GM12878 (cell line): Measurements from ENCODE around the gene PKLR. TPM values are rescaled to one million over a fixed set of nuclear protein-coding genes. Genes with fewer than 3 reads are reported as not detected.

Source experiments
- ATAC-seq: fragments of 200-7000 bp; cut with Tn5 transposase; 3 replicates; pipeline ENCODE4 v1.9.1; 2020; ENCODE audit warnings: mild to moderate bottlenecking, moderate library complexity
- BruUV-seq: library from RNA; stranded (reverse); fragments of 400-500 nt; replicated peaks from 2 replicates; lab custom pipeline; 2021; lab: Mats Ljungman, UMichigan
- CTCF ChIA-PET: fragments of 300-600 bp; sonication (Branson Sonifier 250); formaldehyde crosslinking; extraction: SDS; loops from one replicate; lab custom pipeline; 2021; ENCODE audit warnings: inconsistent platforms; lab: Yijun Ruan, JAX
- POLR2A ChIA-PET: fragments of 350-600 bp; formaldehyde crosslinking; extraction: SDS; loops from one replicate; lab custom pipeline; 2021; ENCODE audit warnings: inconsistent platforms; lab: Charles Lee
- RAD21 ChIA-PET: fragments of 300-600 bp; sonication (Branson Sonifier 250); formaldehyde crosslinking; loops from one replicate; lab custom pipeline; 2023; ENCODE audit warnings: antibody characterized with exemption; ENCODE audit not compliant: unreplicated experiment; lab: Charles Lee
- SMC1A ChIA-PET: fragments of 300-600 bp; sonication (Branson Sonifier 250); formaldehyde crosslinking; loops from one replicate; lab custom pipeline; 2023; ENCODE audit not compliant: unreplicated experiment, uncharacterized antibody; lab: Charles Lee
- DNase-seq: peaks from one replicate; pipeline ENCODE4 v3.0.0-alpha.2; 2011; ENCODE audit warnings: low read depth, low spot score
- FAIRE-seq: peaks from 3 replicates; lab custom pipeline; 2011; peaks lifted over from hg19 to GRCh38; lab: Jason Lieb, UNC
- H2AFZ ChIP-seq: 2 replicates; pipeline ENCODE4 v1.6.0; 2011; ENCODE audit warnings: low read depth, low read length, control low read depth; ENCODE audit not compliant: control insufficient read depth
- H3K27ac ChIP-seq: 2 replicates; pipeline ENCODE4 v1.5.1; 2011; ENCODE audit warnings: control low read depth; ENCODE audit not compliant: control insufficient read depth, insufficient read depth
- H3K27me3 ChIP-seq, 2 experiments: replicated peaks in 1 of 2; 2 replicates each; pipeline versions ENCODE4 v1.6.0 to v1.6.1; 2011; ENCODE audit warnings: low read length in 1 of 2; ENCODE audit not compliant: control insufficient read depth in 2 of 2, insufficient read depth in 2 of 2
- H3K36me3 ChIP-seq, 2 experiments: 2 replicates each; pipeline ENCODE4 v1.5.1; 2011; ENCODE audit warnings: low read length in 1 of 2; ENCODE audit not compliant: control insufficient read depth in 2 of 2, insufficient read depth in 2 of 2
- H3K4me1 ChIP-seq: 2 replicates; pipeline ENCODE4 v1.6.1; 2011; ENCODE audit warnings: mild to moderate bottlenecking, low read length, moderate library complexity, mixed read lengths; ENCODE audit not compliant: control insufficient read depth, insufficient read depth
- H3K4me2 ChIP-seq: 2 replicates; pipeline ENCODE4 v1.6.0; 2011; ENCODE audit warnings: control low read depth; ENCODE audit not compliant: control insufficient read depth, insufficient read depth
- H3K4me3 ChIP-seq: fragments of 200-600 bp; sonication (generic); 2 replicates; pipeline ENCODE4 v1.5.1; 2016
- H3K79me2 ChIP-seq: 2 replicates; pipeline ENCODE4 v1.6.0; 2011; ENCODE audit warnings: low read length; ENCODE audit not compliant: control insufficient read depth, insufficient read depth
- H3K9ac ChIP-seq: 2 replicates; pipeline ENCODE4 v1.8.0; 2011; ENCODE audit warnings: low read length, control low read depth, mixed read lengths; ENCODE audit not compliant: control insufficient read depth, insufficient read depth
- H3K9me3 ChIP-seq: replicated peaks from 3 replicates; pipeline ENCODE4 v1.5.1; 2011; ENCODE audit warnings: mild to moderate bottlenecking, low read length; ENCODE audit not compliant: control insufficient read depth, insufficient read depth
- H4K20me1 ChIP-seq: 2 replicates; pipeline ENCODE4 v1.6.0; 2011; ENCODE audit not compliant: control insufficient read depth, insufficient read depth
- ATF7 ChIP-seq: fragments of 450-650 bp; IDR thresholded peaks from 2 replicates; pipeline ENCODE4 v1.6.1; 2016; ENCODE audit warnings: low read depth, mild to moderate bottlenecking
- CHD1 ChIP-seq: IDR thresholded peaks from 2 replicates; pipeline ENCODE4 v1.6.1; 2012; ENCODE audit warnings: low read depth, low read length, improper control_type of control experiment
- E2F4 ChIP-seq: IDR thresholded peaks from 2 replicates; pipeline ENCODE4 v1.6.1; 2012; ENCODE audit warnings: low read depth, low read length, improper control_type of control experiment
- HDAC6 ChIP-seq: fragments of 200-600 bp; sonication (generic); IDR thresholded peaks from one replicate; pipeline ENCODE4 v1.8.0; 2017; ENCODE audit warnings: antibody characterized with exemption; ENCODE audit not compliant: unreplicated experiment
- HDGF ChIP-seq: fragments of 450-650 bp; IDR thresholded peaks from 2 replicates; pipeline ENCODE4 v1.6.1; 2016; ENCODE audit warnings: antibody characterized with exemption
- IRF4 ChIP-seq: IDR thresholded peaks from 2 replicates; pipeline ENCODE4 v1.6.1; 2011; ENCODE audit warnings: low read depth, low read length
- JUNB ChIP-seq: IDR thresholded peaks from 2 replicates; pipeline ENCODE4 v1.6.1; 2016; ENCODE audit warnings: antibody characterized with exemption, mild to moderate bottlenecking
- PAX5 ChIP-seq: IDR thresholded peaks from 2 replicates; pipeline ENCODE4 v1.6.1; 2011; ENCODE audit warnings: low read depth, low read length, borderline replicate concordance
- RB1 ChIP-seq: fragments of 450-650 bp; formaldehyde crosslinking; IDR thresholded peaks from 2 replicates; pipeline ENCODE4 v1.6.1; 2017; ENCODE audit warnings: mild to moderate bottlenecking, borderline replicate concordance
- SUPT20H ChIP-seq: IDR thresholded peaks from 2 replicates; pipeline ENCODE4 v1.6.1; 2011; ENCODE audit warnings: low read depth, mild to moderate bottlenecking, low read length, moderate library complexity, borderline replicate concordance; ENCODE audit not compliant: control insufficient read depth
- TAF1 ChIP-seq: IDR thresholded peaks from 2 replicates; pipeline ENCODE4 v1.6.1; 2011; ENCODE audit warnings: mild to moderate bottlenecking, low read depth, low read length, borderline replicate concordance
- ZNF217 ChIP-seq: fragments of 450-650 bp; IDR thresholded peaks from 2 replicates; pipeline ENCODE4 v1.6.1; 2017; ENCODE audit warnings: antibody characterized with exemption, mild to moderate bottlenecking
- WGBS: methylation state at CpG from one replicate; pipeline ENCODE4 v1.1.6; 2016; ENCODE audit warnings: low lambda C conversion rate; ENCODE audit not compliant: insufficient replicate concordance, insufficient coverage; ENCODE audit errors: missing lambda C conversion rate; 5-methylcytosine and 5-hydroxymethylcytosine counted together
- in situ Hi-C: fragments of 300-500 bp; cut with MboI; formaldehyde crosslinking; loops from 9 replicates; pipeline ENCODE4 v1.14.3; 2018; ENCODE audit warnings: mixed read lengths
- intact Hi-C: fragments of 100-400 bp; cut with micrococcal nuclease; formaldehyde crosslinking; loops from one replicate; pipeline ENCODE4 v1.14.2; 2022; ENCODE audit not compliant: unreplicated experiment
- polyA plus RNA-seq, 11 experiments: library from polyadenylated mRNA; depleted of rRNA in 4 of 11; unstranded in 6 of 11; stranded (reverse) in 5 of 11; fragments of >200 nt; fragmentation: Nextera tagmentation in 4 of 11; fragmentation: Illumina TruSeq in 1 of 11; extraction: Ambion mirVana in 4 of 11; extraction: Trizol in 1 of 11; gene quantifications; 1 replicate in 1 of 11; 2 replicates in 10 of 11; pipeline versions ENCODE4 v1.2.1 to v1.2.3, GENCODE V29; 2011 to 2016; ENCODE audit warnings: inconsistent platforms in 2 of 11, missing spikeins in 2 of 11, low read depth in 1 of 11
- total RNA-seq, 4 experiments: library from RNA; depleted of rRNA in 3 of 4; stranded (reverse); fragments of >200 nt in 3 of 4; fragmentation: Illumina TruSeq in 1 of 4; extraction: Trizol in 1 of 4; gene quantifications; 2 replicates each; pipeline versions ENCODE4 v1.2.1 to v1.2.3, GENCODE V29; 2013 to 2021
- TF ChIP-seq, protein P1 (sequence below): fragments of 450-650 bp; IDR thresholded peaks from 2 replicates; pipeline ENCODE4 v1.6.1; 2018; ENCODE audit warnings: borderline replicate concordance, mild to moderate bottlenecking; ENCODE audit not compliant: partially characterized antibody
- TF ChIP-seq, protein P2 (sequence below): fragments of 450-650 bp; IDR thresholded peaks from 2 replicates; pipeline ENCODE4 v1.6.1; 2017; ENCODE audit warnings: mild to moderate bottlenecking, moderate library complexity

PKLR gene
- total and polyA plus RNA-seq, 10 of the 15 experiments (the other 5 are each of a cell fraction or from before 2014, with no cell fraction given), result 0.04 to 0.15 (median 0.08) TPM; not detected in 7

GRCh38 chr1:155334962-155335361 is 33.7 kb upstream of the PKLR start:
- DNase-seq (no peak), FAIRE-seq (no peak), ATAC-seq (no peak)
- Histone ChIP-seq H3K9ac (no peak overlapping the region), H3K27me3 (no peaks in the 10 kb centered on the region), H3K27ac (no peak overlapping the region), H4K20me1 (no peaks in the 10 kb centered on the region), H3K4me2 (no peak overlapping the region), H3K79me2 (no peaks in the 10 kb centered on the region), H3K36me3 (peaks cover 7 to 24% of the 10 kb centered on the region in 2 experiments), H3K4me1 (no peaks in the 10 kb centered on the region), H3K4me3 (no peak overlapping the region), H2AFZ (no peak overlapping the region), H3K9me3 (no peaks in the 10 kb centered on the region)
- intact Hi-C loops, result no loop called here
- ChIA-PET SMC1A (interaction anchor here (1.1 kb wide), 1 partner anchor 84 kb away, joined by 3 read pairs; no protein-coding TSS in a partner anchor), RAD21 (no interaction called here), POLR2A (interaction anchor here (1.5 kb wide), 1 partner anchor 13 kb away, joined by 3 read pairs; no protein-coding TSS in a partner anchor), CTCF (interaction anchor here (1.0 to 1.1 kb wide), 2 partner anchors 84 to 267 kb away, joined by 3 to 6 read pairs; no protein-coding TSS in a partner anchor)
- no TSS peak for BruUV-seq
- in situ Hi-C loops, result no loop called here
- 92% methylated on average over 1 of the region's 1 CpG for WGBS
- TF ChIP-seq PAX5 (no peak), CHD1 (no peak), ZNF217 (no peak), TAF1 (no peak), HDAC6 (no peak), ATF7 (no peak), HDGF (no peak), RB1 (no peak), JUNB (no peak), IRF4 (no peak), SUPT20H (no peak), E2F4 (no peak)
- TF ChIP-seq, protein P1, sequence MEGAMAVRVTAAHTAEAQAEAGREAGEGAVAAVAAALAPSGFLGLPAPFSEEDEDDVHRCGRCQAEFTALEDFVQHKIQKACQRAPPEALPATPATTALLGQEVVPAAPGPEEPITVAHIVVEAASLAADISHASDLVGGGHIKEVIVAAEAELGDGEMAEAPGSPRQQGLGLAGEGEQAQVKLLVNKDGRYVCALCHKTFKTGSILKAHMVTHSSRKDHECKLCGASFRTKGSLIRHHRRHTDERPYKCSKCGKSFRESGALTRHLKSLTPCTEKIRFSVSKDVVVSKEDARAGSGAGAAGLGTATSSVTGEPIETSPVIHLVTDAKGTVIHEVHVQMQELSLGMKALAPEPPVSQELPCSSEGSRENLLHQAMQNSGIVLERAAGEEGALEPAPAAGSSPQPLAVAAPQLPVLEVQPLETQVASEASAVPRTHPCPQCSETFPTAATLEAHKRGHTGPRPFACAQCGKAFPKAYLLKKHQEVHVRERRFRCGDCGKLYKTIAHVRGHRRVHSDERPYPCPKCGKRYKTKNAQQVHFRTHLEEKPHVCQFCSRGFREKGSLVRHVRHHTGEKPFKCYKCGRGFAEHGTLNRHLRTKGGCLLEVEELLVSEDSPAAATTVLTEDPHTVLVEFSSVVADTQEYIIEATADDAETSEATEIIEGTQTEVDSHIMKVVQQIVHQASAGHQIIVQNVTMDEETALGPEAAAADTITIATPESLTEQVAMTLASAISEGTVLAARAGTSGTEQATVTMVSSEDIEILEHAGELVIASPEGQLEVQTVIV, result no peak
- TF ChIP-seq, protein P2, sequence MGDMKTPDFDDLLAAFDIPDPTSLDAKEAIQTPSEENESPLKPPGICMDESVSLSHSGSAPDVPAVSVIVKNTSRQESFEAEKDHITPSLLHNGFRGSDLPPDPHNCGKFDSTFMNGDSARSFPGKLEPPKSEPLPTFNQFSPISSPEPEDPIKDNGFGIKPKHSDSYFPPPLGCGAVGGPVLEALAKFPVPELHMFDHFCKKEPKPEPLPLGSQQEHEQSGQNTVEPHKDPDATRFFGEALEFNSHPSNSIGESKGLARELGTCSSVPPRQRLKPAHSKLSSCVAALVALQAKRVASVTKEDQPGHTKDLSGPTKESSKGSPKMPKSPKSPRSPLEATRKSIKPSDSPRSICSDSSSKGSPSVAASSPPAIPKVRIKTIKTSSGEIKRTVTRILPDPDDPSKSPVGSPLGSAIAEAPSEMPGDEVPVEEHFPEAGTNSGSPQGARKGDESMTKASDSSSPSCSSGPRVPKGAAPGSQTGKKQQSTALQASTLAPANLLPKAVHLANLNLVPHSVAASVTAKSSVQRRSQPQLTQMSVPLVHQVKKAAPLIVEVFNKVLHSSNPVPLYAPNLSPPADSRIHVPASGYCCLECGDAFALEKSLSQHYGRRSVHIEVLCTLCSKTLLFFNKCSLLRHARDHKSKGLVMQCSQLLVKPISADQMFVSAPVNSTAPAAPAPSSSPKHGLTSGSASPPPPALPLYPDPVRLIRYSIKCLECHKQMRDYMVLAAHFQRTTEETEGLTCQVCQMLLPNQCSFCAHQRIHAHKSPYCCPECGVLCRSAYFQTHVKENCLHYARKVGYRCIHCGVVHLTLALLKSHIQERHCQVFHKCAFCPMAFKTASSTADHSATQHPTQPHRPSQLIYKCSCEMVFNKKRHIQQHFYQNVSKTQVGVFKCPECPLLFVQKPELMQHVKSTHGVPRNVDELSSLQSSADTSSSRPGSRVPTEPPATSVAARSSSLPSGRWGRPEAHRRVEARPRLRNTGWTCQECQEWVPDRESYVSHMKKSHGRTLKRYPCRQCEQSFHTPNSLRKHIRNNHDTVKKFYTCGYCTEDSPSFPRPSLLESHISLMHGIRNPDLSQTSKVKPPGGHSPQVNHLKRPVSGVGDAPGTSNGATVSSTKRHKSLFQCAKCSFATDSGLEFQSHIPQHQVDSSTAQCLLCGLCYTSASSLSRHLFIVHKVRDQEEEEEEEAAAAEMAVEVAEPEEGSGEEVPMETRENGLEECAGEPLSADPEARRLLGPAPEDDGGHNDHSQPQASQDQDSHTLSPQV, result no peak
